HG03066 (cell line): ENCODE data around the gene FAM83C.
"Not testable (repeated sequence)": the region's sequence is repeated elsewhere in the genome, so short reads cannot be mapped to it uniquely, and the experiment has no call there.

ENCODE experiments used
- ATAC-seq: cut with Tn5 transposase; IDR thresholded peaks from one replicate; pipeline ENCODE4 v1.9.1; 2021; ENCODE audit warnings: low read depth; ENCODE audit not compliant: unreplicated experiment

The FAM83C gene

GRCh38 chr20:35270021-35270902 lies 22.0 kb downstream of the FAM83C start:
- no peak for ATAC-seq

DNA sequence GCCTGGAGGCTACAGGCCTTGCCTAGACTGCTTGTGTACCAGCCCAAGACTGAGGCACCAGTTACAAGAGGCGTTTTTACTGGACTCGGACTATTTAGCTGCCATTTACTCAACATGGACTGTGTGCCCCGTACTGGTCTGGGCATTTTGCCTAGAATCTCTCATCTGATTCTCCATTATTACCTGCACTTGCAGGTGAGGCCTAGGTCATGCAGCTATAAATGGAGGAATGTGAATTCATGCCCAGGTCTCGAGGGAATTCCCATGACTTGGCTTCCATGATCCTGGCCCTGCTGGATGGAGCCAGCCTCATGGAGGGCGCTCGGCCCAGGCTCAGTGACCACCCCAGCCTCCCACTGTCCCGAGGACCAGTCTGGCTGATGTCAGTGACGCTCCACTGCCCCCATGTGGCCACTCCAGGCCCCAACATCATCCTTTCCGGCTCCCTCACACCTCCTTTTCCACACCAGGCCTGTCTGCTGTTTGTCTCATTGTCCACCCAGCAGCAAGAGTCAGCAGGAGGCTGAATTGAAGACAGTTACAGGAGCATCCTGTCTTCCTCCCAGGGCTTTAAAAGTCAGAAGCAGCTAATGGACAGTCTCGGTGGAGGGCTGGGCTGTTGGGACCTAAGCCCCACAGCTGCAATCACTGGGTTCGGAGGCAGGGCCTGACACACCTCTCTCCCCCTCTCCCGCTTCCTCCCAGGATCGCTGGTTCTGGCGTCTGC lies 23.0 kb downstream of the FAM83C start:
- ATAC-seq = no peak

- ATAC-seq = no peak
Measured at GRCh38 chr20:35267092-35267491, 25.1 kb downstream of the FAM83C start.

DNA sequence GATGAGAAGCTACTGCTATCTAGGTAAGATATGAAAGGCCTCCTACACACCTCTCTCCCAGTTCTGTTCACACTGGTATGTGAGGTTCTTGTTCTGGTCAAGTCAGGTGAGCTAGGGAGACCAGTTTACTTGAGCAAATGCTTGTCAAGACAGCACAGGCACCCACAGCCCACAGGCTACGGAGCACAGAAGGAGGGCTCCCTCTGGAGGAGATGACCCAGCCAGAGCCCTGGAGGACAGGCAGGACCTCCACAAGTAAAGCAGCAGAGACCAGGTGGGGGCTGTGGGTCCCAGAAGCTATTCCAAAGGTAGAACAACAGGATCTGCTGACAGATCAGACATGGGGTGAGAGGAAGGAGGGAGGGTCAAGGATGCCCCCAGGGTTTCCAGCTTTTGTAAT lies 27.5 kb downstream of the FAM83C start:
- no peak for ATAC-seq

DNA sequence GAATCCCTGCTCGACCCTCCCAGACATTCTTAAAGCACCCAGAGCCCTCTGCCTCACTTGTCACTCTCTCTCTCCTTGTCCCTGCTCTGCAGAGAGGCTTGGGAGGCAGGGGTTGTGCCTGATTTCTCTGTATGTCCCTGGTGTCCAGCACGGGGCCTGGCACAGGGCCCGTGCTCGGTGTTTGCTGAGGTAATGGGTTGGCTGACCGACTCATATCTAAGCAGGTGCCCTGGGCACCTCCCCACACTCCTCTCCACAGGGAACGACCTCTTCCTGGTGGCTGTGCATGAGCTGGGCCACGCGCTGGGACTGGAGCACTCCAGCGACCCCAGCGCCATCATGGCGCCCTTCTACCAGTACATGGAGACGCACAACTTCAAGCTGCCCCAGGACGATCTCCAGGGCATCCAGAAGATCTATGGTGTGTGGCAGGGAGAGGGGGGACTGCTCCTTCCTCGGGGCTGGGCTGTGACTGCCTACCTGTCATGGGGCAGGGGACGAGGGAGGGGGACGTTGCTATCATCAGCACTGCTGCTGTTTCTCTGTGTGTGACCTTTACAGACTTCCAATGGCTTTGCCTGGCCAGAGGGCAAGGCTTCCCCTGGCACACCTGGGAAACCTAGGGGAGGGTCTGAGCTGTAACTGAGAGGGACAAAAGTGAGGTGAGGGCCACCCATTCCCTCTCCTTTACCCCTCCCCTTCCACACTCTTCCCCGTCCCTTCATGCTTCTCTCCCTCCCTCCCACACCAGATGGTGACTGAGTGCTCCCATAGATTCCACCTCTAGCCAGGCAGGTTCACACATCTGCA lies 28.5 kb downstream of the FAM83C start:
- no peak for ATAC-seq

GRCh38 chr20:35262731-35263531 lies 29.3 kb downstream of the FAM83C start:
- not testable (repeated sequence) for ATAC-seq

GRCh38 chr20:35262321-35262720 lies 29.9 kb downstream of the FAM83C start:
- ATAC-seq = not testable (repeated sequence)

DNA sequence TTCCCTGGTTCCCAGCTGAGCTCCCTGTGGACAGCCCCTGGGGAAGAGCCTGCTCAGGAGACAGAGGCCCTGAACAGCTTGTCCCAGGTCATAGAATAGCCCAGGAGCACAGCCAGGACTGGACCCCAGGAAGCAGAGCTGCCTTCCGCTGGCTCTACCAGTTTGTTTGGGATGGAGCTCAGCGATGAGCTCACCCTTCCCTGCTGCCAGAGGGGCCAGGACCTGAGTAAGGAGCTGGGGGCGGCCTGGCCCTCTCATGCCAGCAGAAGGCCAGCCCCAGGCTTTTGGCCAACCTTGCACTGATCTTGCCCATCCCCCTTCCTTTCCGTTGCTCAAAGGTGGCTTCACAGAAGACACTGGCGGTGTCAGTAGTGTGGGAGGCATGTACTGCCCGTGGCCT lies 31.8 kb downstream of the FAM83C start:
- no peak for ATAC-seq

DNA sequence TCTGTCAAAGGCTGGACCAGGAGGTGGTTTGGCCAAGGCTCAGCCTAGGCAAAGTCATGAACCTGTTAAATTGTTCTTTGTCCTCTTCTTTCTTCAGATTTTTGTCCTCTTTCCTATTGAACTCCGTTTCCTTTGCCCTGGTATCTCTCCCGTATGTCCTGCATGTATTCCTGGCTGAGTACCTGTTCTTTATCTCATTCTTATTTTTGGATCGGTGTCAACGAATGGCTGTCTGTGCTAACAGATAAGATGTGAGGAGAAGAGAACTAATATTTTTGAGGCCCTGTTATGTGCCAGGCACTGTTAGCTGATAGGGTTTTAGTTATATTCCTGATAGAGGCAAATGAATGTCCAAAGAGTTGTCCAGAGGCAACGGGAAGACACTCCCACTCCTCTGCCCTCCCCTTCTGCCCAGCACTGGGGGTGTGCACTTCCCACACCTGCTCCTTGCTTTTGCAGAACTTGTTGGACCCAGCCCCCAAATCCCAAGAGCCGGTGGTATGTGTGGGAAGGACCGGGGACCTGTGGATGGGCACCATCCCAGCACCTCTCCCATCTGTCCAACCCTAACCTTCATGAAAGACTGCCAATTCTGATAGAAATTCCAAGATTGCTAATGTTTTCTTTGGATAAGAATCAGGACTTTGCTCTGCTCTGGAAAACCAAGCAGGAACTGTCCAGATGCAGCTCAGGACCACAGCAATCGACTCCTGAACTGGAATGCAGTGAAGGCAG lies 34.9 kb downstream of the FAM83C start:
- no peak for ATAC-seq

DNA sequence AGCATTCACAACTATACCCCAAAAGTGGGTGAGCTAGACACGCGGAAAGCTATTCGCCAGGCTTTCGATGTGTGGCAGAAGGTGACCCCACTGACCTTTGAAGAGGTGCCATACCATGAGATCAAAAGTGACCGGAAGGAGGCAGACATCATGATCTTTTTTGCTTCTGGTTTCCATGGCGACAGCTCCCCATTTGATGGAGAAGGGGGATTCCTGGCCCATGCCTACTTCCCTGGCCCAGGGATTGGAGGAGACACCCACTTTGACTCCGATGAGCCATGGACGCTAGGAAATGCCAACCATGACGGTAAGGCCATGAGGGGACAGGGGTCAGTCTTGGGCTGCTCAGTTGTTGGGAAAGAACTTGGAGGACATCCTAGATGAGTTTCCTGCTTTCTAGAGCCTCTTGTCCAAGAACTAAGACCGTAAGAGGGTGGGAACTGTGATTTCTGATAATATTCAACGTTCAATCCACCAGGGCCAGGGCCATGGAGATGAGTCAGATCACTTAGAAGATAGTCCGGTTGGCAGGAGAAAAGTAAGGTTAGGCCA lies 37.7 kb downstream of the FAM83C start:
- no peak for ATAC-seq

DNA sequence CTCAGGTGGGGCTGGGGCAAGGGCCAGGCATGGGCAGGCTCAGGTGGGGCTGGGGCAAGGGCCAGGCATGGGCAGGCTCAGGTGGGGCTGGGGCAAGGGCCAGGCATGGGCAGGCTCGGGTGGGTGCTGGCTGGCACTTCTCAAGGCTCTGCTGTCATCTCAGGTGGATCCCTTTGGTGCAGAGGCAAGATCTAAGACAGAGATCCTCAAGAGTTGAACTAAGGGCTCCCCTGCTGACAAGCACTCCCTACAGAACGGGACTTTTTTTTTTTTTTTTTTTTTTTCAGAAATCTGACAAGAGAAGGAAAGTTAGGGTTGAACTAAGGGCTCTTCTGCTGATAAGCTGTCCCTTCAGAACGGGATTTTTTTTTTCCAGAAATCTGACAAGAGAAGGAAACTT lies 39.2 kb downstream of the FAM83C start:
- no peak for ATAC-seq

GRCh38 chr20:35252598-35252997 lies 39.6 kb downstream of the FAM83C start:
- not testable (repeated sequence) for ATAC-seq

DNA sequence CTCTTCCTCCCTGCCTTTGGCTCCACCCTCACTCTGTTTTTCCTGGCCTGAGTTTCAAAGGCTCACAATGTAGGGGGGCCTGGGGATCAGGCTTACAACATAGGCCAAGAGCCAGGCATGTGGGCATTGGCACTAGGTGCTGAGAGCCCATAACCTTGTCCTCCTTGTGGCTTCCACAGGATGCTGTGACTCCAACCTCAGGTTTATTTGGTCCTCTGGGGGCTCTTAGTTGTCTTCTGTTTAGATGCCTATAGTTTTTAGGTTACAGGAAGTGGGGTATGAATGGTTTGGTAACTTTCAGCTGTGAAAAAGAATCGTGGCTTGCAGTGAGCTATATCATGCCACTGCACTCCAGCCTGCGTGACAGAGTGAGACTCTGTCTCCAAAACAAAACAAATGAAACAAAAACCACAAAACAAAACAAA lies 40.2 kb downstream of the FAM83C start:
- no peak for ATAC-seq

DNA sequence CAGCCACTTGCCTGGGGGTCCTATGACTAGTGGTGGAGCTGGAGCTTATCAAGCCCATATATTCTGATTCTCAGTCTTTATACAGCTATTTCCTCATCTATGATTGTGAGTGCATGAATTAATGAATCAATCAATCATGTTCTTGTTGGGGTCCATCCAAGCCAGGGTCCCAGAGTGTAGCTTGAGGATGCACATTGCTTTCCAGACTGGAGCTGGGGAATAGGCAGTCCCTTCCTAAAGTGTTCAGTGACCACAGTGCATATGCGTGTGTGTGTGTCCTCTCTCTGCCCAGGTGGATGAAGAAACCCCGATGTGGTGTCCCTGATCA lies 40.6 kb downstream of the FAM83C start:
- no peak for ATAC-seq

DNA sequence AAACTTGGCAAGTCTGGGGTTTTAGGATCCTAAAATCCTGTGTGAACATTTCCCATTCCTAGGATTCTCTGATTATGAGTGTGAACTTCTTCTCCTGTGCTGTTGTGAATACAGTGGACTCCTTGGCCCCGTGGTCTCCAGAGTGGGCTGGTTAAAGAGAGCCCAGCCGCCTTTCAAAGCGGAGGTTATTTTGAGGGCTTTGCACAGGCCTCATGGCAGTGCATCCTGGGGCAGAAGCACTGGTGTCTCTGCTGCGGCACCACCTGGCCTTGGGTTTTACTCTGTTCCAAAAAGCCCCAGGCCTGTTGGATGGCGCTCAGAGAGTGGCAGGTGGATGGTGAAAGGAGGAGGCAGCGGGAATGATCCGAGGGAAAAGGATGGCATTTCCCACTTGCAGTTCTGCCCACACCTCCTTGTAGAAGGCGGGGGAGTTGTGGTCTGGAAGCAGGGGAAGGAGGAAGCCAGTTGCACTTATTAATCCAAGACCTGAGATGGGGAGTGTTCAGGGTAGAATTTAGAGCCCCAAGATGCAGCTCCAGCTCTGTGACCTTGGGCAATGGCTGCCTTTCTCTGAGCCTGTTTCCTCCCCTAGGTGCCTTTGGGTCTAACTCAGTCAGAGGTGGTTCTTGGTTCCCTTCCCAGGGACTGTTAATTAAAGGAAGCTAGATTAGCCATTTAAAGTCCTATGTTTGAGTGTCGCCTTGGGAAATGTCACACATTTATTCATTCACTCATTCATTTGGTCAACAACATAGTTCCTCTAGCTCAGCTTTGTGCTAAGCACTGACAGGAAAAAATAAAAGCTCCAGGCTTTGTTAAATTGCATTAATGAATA lies 43.4 kb downstream of the FAM83C start:
- ATAC-seq = no peak

DNA sequence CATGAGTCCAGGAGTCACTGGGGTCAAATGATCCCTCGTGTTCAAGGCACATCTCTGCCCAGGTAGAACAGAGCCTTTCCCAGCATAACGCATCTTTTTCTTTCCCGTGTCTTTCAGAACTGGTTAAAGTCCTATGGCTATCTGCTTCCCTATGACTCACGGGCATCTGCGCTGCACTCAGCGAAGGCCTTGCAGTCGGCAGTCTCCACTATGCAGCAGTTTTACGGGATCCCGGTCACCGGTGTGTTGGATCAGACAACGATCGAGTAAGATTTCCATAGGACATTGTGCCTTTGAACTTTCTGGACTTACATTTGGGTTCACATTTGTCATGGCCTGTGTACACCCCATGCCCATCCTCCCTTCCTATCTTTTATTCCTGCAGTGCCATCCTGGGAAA lies 45.5 kb downstream of the FAM83C start:
- ATAC-seq = no peak

DNA sequence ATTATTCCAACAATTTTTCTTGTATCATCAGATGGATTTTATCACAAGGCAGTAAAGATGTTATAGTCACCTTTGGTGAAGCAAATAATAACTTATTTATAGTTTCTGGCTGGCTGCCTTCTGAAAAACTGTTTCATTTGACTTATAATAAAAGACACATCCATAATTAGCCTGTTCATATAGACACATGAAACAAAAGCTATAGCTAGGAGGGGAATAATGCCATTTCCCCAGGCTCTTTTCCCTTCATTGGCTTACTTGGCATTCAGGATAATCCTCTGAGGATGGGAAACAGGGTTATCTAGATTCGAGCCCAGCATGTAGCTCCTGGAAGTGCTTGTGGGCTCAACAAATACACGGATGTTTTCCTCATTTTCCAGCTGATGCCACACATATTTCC lies 48.2 kb downstream of the FAM83C start:
- ATAC-seq = no peak

DNA sequence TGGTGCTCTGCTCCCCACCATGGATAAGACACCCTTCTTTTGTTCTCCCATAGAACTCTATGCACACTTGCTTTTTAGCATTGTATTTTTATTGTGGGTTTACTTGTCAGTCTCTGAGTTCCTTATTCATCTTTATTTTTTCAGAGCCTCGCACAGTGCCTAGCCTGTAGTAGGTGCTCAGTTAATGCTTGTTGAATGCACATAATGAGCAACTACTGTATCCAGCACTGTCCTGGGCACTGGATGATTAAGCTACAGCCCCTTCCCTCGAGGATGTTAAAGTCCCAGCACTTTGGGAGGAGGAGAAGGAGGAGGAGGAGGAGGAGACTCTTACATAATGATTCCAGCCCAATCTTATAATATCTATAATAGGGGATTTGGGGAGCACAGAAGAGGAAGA lies 48.9 kb downstream of the FAM83C start:
- ATAC-seq = no peak
